Measurements from ENCODE around the gene ARMC12.

ARMC12 gene

GRCh38 chr6:35718375-35718736 is 18.5 kb upstream of the ARMC12 start:
- no peak for DNase-seq (ENCODE audit: low read depth in 2 of 2)

GRCh38 chr6:35718911-35719381 is 17.9 kb upstream of the ARMC12 start:
- DNase-seq (ENCODE audit: low read depth in 2 of 2) = peak in 1 of 2 donors; percentile 24

GRCh38 chr6:35719404-35719829 is 17.4 kb upstream of the ARMC12 start:
- no peak for DNase-seq (ENCODE audit: low read depth in 2 of 2)

- no peak for DNase-seq (ENCODE audit: low read depth in 2 of 2)
Observed at GRCh38 chr6:35719830-35720733, 16.8 kb upstream of the ARMC12 start.

GRCh38 chr6:35722121-35722761 is 14.6 kb upstream of the ARMC12 start:
- no peak for DNase-seq (ENCODE audit: low read depth in 2 of 2)

GRCh38 chr6:35723587-35723986 is 13.2 kb upstream of the ARMC12 start:
- no peak for DNase-seq (ENCODE audit: low read depth in 2 of 2)

GRCh38 chr6:35724059-35724458 is 12.8 kb upstream of the ARMC12 start:
- no peak for DNase-seq (ENCODE audit: low read depth in 2 of 2)

GRCh38 chr6:35724471-35724870 is 12.4 kb upstream of the ARMC12 start:
- no peak for DNase-seq (ENCODE audit: low read depth in 2 of 2)

- DNase-seq (ENCODE audit: low read depth in 2 of 2) = no peak
Observed at GRCh38 chr6:35725081-35725708, 11.6 kb upstream of the ARMC12 start.

- no peak for DNase-seq (ENCODE audit: low read depth in 2 of 2)
Observed at GRCh38 chr6:35725721-35726438, 11.0 kb upstream of the ARMC12 start.

- peak in 1 of 2 donors; percentile 32 for DNase-seq (ENCODE audit: low read depth in 2 of 2)
Observed at GRCh38 chr6:35727231-35727934, 9.4 kb upstream of the ARMC12 start.

GRCh38 chr6:35727935-35728682 is 8.7 kb upstream of the ARMC12 start:
- peak; percentile 65 to 82 for DNase-seq (ENCODE audit: low read depth in 2 of 2)

GRCh38 chr6:35728683-35729678 is 7.9 kb upstream of the ARMC12 start:
- DNase-seq (ENCODE audit: low read depth in 2 of 2) = no peak

GRCh38 chr6:35729722-35730121 is 7.1 kb upstream of the ARMC12 start:
- no peak for DNase-seq (ENCODE audit: low read depth in 2 of 2)

- DNase-seq (ENCODE audit: low read depth in 2 of 2) = no peak
Observed at GRCh38 chr6:35730745-35731413, 6.0 kb upstream of the ARMC12 start.

- peak; percentile 92 to 97 for DNase-seq (ENCODE audit: low read depth in 2 of 2)
Observed at GRCh38 chr6:35731414-35731735, 5.5 kb upstream of the ARMC12 start.

- DNase-seq (ENCODE audit: low read depth in 2 of 2) = peak; percentile 94 to 95
Observed at GRCh38 chr6:35731736-35732532, 4.9 kb upstream of the ARMC12 start.

- DNase-seq (ENCODE audit: low read depth in 2 of 2) = no peak
Observed at GRCh38 chr6:35733633-35734032, 3.2 kb upstream of the ARMC12 start.

All from stimulated activated CD4-positive, alpha-beta T cell treated with anti-CD3 and anti-CD28 coated beads, Interleukin-4, amount 100 ng/mL, for 48 hours (primary cell).